GM12892 (cell line): ENCODE results near the gene MYO18B. TPM values are rescaled to one million over a fixed set of nuclear protein-coding genes. Genes with fewer than 3 reads are reported as not detected.

Experiments
- DNase-seq: peaks from one replicate; pipeline ENCODE4 v3.0.0; 2011; ENCODE audit not compliant: insufficient read length
- FAIRE-seq: peaks from 2 replicates; lab custom pipeline; 2011; peaks lifted over from hg19 to GRCh38; lab: Jason Lieb, UNC
- POLR2A ChIP-seq: IDR thresholded peaks from 2 replicates; pipeline ENCODE4 v1.6.1; 2011; ENCODE audit warnings: low read depth, low read length, control low read depth
- POLR2AphosphoS5 ChIP-seq: IDR thresholded peaks from 2 replicates; pipeline ENCODE4 v1.6.1; 2011; ENCODE audit warnings: low read depth, low read length, control low read depth
- TAF1 ChIP-seq: IDR thresholded peaks from 2 replicates; pipeline ENCODE4 v1.6.1; 2011; ENCODE audit warnings: low read depth, mild to moderate bottlenecking, control low read depth, low read length, borderline replicate concordance
- polyA plus RNA-seq: library from polyadenylated mRNA; unstranded; fragments of >200 nt; gene quantifications from one replicate; pipeline ENCODE4 v1.2.1, GENCODE V29; 2012; ENCODE audit warnings: missing spikeins, inconsistent platforms; ENCODE audit not compliant: missing spikeins

MYO18B gene
- polyA plus RNA-seq = 3.7 TPM

- TF ChIP-seq TAF1 (no peak), POLR2A (no peak), POLR2AphosphoS5 (no peak)
- FAIRE-seq = no peak
- no peak for DNase-seq
Observed at GRCh38 chr22:25741692-25742626, at the start of gene MYO18B. MYO18B (plus strand) TSS chr22:25742188; CDS start chr22:25761093, 18,905 bp downstream.

GRCh38 chr22:25692397-25693267 lies 49.4 kb upstream of the MYO18B start:
- DNase-seq (no peak), FAIRE-seq (no peak)
- TF ChIP-seq POLR2AphosphoS5 (no peak), POLR2A (no peak), TAF1 (no peak)

GRCh38 chr22:25693268-25693565 lies 48.8 kb upstream of the MYO18B start:
- FAIRE-seq = no peak
- TF ChIP-seq POLR2A = no peak
- no peak for TF ChIP-seq TAF1
- TF ChIP-seq POLR2AphosphoS5 = no peak
- no peak for DNase-seq

- no peak for FAIRE-seq
- TF ChIP-seq POLR2AphosphoS5 = no peak
- TF ChIP-seq POLR2A = no peak
- no peak for TF ChIP-seq TAF1
- no peak for DNase-seq
Observed at GRCh38 chr22:25694196-25694907, 47.6 kb upstream of the MYO18B start.

GRCh38 chr22:25695146-25695545 lies 46.8 kb upstream of the MYO18B start:
- TF ChIP-seq TAF1 (no peak), POLR2AphosphoS5 (no peak), POLR2A (no peak)
- FAIRE-seq (no peak), DNase-seq (no peak)

- TF ChIP-seq TAF1 = no peak
- no peak for TF ChIP-seq POLR2AphosphoS5
- TF ChIP-seq POLR2A = no peak
- no peak for FAIRE-seq
- no peak for DNase-seq
Observed at GRCh38 chr22:25696763-25697162, 45.2 kb upstream of the MYO18B start.

- DNase-seq = no peak
- TF ChIP-seq POLR2A = no peak
- TF ChIP-seq POLR2AphosphoS5 = no peak
- TF ChIP-seq TAF1 = no peak
- no peak for FAIRE-seq
Observed at GRCh38 chr22:25697181-25697664, 44.8 kb upstream of the MYO18B start.

- no peak for TF ChIP-seq POLR2AphosphoS5
- no peak for TF ChIP-seq POLR2A
- no peak for TF ChIP-seq TAF1
- no peak for FAIRE-seq
- DNase-seq = no peak
Observed at GRCh38 chr22:25697978-25698377, 44.0 kb upstream of the MYO18B start.

GRCh38 chr22:25698461-25698860 lies 43.5 kb upstream of the MYO18B start:
- FAIRE-seq = no peak
- no peak for DNase-seq
- TF ChIP-seq POLR2AphosphoS5 (no peak), POLR2A (no peak), TAF1 (no peak)

GRCh38 chr22:25698978-25699377 lies 43.0 kb upstream of the MYO18B start:
- no peak for FAIRE-seq
- TF ChIP-seq TAF1 (no peak), POLR2AphosphoS5 (no peak), POLR2A (no peak)
- no peak for DNase-seq

GRCh38 chr22:25701056-25701780 lies 40.8 kb upstream of the MYO18B start:
- DNase-seq = no peak
- FAIRE-seq = no peak
- TF ChIP-seq POLR2AphosphoS5 = no peak
- TF ChIP-seq TAF1 = no peak
- TF ChIP-seq POLR2A = no peak
